NCI-H2081 treated with DMSO at 0.1 percent for 48 hours (cell line): ENCODE results near the gene PHKA1.
"Not testable (repeated sequence)": the region's sequence is repeated elsewhere in the genome, so short reads cannot be mapped to it uniquely, and the experiment has no call there.

Experiments used
- DNase-seq: peaks from one replicate; lab custom pipeline; 2025; lab: John Stamatoyannopoulos, UW

PHKA1 gene

DNA sequence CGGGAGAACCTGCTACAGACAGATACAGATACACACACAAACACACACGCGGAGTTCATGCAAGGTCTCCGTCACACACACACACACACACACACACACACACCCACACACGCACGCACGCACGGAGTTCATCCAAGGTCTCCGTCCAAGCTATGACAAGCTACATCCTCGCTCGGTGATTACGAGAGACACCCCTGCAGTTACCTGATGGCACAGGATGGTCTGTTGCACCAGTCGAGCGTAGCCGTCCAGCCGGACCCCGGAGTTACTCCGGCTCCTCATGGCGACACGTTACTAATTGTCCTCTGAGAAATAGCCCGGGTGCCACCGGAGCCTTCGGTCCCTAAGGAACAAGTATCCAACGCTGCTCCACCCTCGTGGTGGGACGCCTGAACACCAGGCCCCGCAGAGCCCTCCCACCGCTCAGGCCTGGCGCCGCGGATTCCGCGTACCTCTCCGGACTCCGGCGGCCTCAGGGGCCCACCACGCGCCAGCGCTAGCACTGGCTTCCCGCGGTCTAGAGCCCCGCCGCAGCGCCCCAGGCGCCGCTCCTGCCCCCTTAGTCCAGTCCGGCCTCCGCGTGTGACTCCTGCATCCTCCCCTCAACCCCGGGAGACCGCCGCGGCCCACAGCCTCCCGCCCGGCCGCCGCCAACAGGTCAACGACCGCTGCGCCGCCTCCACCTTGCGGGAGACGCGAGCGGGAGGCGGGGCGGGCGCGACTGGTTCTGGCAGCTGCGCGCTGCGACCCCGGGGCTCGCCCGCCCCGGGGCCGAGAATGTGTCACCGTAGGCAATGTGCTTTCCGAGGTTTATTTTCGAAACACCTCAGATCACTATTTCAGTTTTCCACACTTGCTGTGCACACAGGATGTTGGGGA lies at the start of gene PHKA1:
PHKA1 (minus strand) TSS at position 708 of the 879 bp plus-strand sequence; CDS start at position 282, 426 bp downstream.
- DNase-seq, result not testable (repeated sequence)

DNA sequence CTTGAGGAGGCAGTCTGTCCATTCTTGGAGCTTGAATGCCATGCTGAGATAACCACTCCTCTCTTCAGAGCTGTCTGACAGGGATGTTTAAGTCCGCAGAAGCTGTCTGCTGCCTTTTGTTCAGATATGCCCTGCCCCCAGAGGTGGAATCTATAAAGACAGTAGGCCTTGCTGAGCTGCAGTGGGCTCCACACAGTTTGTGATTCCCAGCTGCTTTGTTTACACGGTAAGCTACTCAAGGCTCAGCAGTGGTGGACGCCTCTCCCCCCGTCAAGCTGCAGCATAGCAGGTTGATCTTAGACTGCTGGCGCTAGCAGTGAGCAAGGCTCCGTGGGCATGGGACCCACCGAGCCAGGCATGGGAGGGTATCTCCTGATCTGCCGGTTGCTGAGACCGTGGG lies 46.3 kb upstream of the PHKA1 start:
- not testable (repeated sequence) for DNase-seq

DNA sequence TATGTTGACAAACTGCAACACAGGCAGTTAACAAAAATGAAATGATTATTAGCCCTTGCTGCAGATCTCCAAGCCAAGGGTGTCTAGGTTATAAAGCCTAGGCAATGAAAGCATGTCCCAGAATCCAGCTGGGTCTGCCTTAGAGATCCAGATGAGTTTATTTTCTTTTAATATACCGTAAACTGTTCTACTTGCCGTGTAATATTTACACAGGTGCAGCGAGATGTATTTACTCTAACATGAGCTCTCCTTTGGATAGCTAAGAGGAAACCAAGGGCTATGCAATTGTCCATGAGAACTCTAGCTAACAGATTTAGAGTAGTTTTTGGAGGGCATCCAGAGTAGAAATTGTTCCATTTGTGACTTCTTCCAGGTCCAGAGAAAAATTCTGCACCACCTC lies 34.4 kb upstream of the PHKA1 start:
- not testable (repeated sequence) for DNase-seq

DNA sequence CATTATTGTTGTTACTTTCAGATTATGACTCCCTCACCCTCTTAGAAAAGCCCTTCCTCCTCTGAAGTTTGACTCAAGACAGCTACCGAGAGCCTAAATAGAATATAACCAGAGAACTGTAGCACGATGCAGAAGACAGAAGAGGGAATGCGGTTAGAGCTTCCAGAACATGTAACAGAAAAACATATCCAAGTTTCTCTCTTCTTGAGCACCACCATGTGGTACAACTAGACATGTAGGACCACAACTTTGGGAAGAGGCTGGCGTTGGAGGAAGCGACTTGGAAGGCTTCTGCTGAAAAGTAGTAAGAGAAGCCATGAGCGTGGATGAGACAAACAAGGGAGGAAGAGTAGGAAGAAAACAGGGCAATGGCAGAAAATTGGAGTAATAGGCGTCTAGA lies 31.4 kb upstream of the PHKA1 start:
- DNase-seq, result not testable (repeated sequence)

DNA sequence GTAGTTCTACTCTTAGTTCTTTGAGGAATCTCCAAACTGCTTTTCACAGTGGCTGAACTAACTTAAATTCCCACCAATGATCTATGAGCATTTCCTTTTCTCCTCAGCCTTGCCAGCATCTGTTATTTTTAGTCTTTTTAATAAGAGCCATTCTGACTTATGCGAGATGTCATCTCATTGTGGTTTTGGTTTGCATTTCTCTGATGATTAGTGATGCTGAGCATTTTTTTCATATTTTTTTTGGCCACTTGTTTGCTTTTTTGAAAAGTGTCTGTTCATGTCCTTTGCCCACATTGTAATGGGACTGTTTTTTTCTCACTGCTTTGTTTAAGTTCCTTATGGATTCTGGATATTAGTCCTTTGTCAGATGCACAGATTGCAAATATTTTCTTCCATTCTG lies 21.5 kb upstream of the PHKA1 start:
- DNase-seq, result no peak

DNA sequence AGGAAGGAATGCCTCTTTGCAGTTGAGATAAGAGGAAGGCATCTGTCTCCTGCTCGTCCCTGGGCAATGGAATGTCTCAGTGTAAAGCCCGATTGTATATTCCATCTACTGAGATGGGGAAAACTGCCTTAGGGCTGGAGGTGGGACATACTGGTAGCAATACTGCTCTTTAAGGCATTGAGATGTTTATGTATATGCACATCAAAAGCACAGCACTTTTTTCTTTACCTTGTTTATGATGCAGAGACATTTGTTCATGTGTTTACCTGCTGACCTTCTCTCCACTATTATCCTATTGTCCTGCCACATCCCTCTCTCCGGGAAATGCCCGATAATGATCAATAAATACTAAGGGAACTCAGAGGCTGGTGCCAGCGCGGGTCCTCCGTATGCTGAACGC lies 19.5 kb upstream of the PHKA1 start:
- not testable (repeated sequence) for DNase-seq

DNA sequence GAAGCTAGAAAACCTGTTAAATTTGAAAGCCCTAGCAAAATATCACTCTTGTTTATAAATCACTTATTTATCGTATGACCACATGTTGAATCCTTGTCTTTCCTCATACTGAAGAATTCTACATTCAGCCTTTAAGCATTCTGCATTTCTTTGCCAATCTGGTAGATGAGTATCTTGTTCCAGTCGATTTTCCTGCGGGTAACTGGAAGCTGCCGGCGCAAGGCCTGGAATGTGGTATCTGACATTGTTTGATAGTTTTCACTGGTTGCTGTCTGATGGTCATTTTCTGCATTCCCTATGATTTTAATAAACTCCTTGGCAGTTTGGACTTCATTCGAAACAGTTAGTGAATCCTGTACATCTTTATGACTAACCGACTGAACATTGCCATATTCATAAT lies 13.7 kb upstream of the PHKA1 start:
- DNase-seq, result no peak

DNA sequence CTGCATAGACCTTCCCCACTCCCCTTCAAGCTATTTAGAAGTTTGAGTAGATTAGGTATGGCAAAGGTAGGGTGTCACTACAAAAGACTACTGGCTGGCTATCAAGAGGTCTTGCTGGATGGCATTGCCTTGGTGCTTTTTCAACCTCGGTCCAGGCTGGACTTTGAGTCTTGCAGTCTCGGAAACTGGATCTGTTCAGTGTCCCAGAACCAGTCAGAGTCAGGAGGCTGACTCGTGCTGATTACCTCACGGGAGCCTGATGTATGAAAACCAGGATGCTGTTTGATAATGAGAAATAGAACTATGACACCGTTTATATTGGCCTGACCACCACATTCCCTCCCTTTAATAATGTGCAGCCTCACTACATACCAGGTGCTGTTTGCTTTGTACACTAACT lies 2.7 kb upstream of the PHKA1 start:
- no peak for DNase-seq

DNA sequence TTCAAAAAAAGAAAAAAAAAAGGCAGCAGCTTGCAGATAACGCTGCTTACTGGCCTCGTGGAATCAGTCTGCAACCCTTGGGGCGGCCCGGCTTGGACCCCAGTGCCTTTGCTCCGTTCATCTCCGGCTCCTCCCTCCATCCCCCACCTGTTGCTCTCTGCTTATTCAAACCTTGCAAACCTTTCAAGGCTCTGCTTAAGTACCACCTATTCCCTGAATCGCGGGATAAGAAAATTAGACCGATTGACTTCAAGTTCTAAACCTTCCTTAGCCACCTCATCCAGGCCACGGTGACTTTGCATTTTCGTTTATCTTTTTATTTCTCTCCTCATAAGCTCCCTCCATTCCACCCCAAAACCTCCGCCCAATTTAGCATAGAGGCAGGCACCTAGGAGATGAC lies 1.4 kb upstream of the PHKA1 start:
- no peak for DNase-seq

DNA sequence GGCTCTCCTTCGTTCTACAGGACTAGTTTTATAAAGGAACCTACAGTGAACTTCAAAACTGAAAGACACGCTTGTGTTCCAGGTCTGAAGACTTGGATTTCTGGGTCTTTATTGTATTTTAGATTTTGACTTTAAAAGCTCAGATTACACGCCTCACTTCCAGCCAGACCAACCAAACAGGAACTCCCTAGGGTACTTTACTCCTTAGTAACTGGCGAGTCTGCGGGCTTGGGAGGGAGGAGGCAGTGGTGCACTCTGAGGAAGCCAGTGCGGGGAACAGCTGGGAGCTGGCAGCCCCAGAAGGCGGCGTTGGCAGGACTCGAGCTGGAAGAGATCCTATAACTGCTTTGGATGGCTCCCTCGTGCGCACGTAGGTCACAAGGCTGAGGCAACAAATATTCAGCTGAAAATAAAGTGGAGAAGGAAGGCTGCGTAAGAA lies 391 bp upstream of the PHKA1 start:
- DNase-seq, result peak; percentile 11

DNA sequence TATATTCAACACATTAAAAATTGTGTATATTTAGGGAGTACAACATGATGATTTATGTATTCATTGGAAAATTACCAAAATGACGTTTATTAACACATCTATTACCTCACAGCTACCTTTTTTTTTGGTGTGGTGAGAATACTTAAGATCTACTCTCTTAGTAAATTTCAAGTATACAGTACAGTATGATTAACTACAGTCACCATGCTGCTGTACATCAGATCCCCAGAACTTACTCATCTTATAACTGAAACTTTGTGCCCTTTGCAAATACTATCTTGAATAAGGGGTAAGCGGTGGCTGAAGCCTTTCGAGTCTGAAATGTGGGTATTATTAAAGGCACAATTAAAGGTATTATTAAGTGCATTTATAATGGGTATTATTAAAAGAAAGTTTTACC lies 976 bp downstream of the PHKA1 start:
- no peak for DNase-seq

DNA sequence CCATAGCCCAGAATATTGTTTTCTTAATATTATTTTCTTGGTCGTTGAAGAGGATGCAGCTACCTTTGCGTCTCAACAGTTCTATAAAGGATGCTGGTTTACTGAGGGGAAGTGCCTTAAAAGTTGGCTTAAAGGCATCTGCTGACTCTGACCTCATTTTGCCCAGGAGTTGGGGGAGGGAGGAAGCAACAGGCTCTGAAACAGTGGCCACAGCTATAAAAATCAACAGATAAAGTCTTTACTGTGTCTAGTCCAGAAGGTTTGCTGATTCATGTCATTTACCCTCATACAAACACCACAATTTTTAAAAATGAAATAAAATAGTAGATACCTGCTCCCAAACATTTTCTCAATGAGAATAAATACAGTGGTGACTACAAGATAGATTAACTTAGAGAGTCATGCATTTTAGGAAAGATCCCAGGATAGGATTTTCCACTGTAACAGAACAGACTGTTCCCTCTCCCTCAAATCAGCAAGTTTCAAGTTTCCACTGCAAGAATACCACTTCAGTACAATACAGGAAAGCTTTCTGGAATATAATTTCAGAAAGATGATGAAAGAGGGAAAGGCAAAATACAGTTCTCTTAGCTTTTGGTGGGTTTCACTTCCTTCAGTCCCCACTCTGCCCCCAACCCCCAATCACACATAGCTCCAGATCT lies 1.9 kb downstream of the PHKA1 start:
- no peak for DNase-seq

DNA sequence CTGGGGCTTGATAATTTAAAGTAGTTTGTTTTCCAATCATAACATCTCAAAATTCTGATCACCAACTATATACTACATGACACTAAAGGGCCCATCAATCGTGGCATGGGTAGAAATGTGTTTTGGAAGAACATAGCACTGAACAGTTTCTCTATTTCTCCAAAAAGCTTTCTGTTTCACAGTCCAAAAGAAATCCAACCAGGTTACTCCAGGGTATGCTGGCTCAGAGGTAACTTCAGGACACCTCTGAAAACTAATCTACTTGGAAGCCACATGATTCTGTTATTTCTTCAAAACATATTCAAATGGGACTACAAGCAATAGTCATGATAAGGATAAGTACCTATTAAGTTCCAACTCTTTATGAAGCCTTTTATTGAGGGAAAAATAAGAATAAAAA lies 8.3 kb downstream of the PHKA1 start:
- no peak for DNase-seq

DNA sequence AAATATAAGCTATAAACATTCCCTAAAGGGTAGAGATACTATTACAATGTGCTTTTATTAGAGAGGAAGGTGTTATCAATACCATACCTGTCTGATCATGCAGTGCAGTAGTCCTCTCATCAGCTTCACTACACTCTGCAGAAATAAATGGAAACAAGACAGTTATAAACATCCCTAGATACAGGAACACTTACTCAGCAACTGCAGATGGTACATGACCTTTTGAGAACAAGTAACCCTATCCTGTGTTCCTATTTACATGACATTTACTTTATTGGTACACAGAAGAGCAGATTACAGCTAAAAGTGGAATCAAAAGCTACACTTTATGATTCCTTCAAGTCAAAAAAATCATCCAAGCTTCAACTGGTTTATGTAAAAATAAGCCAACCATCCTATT lies 9.0 kb downstream of the PHKA1 start:
- DNase-seq, result no peak

DNA sequence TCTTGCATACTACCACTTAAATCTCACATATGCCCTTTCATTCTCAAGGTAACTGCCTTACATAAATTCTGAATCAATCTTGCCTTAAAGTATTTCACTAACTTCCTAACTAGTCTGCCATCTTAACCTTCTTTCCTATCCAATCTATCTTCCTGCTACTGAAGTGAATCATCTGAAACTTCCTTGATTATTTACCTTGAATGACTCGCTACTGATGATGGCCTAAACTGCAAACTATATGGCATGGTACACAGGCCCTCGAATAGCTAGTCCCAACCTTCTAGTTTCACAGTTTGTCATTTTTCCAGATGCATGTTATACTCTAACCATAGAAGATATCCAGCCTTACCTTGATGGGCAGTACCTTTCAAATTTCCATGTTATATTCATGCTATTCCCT lies 19.9 kb downstream of the PHKA1 start:
- DNase-seq, result no peak

DNA sequence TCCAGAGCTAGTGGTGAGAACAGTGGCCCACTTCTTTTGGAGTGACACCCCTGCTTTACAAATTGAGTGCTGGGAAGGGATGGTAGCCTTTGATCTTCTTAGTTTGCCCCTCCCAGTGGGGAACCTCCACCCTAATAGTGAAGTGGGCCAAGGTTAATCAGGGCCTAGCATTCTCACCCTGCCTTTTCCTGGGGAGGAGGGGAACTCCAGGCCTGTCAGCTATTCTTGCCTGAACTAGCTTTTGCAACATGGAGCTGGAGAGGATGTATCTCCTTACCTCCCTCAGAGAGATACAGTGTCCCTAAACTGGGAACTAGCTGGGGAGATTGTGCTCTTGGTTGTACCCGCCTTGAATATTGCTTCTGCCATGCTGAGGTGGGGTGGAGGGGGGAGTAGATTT lies 20.6 kb downstream of the PHKA1 start:
- DNase-seq, result no peak

DNA sequence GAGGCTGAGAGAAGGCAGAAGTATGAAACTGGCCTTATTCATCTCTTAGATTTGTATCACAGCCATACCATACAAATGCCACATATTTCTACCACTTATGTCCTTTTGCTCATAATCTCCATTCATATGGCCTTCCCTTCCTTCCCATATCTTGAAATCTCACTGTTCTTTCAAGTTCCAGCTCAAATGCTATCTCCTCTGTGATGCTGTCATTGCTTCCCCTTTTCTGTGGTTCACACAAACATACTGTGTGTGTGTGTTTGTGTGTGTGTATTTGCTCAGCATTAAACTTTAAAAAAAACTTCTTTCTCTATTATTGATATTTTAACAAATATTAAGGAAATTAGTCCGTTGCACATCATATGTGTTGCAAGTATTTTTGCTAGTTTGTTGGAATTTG lies 26.7 kb downstream of the PHKA1 start:
- no peak for DNase-seq

DNA sequence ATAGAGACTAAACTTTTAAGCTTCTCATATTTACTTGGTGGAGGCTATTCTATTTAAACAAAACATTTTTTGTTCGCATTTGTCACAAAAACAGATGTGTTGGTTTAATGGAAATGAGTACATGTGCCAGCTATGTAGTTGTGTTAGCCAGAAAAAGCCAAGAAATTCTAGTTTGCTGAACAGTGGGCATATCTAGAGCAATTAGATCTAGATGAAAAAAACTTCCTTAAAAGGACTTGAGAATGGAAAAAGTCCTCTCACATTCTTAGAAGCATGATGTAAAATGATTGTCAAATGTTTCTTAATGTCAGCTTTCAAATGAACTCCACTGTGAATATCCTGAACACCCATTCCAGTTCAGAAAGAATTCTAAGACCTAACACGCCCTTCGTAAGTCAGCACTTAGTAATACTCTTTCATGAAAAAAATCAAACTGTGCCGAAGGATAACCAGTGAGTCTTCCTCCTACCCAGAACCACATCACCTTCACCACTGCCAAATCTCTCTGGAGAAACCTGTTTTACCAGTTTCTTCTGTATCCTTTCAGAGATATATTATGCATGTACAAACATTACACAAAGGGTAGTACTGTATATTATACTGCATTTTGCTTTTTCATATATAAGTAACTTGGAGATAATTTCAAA lies 28.2 kb downstream of the PHKA1 start:
- DNase-seq, result no peak

DNA sequence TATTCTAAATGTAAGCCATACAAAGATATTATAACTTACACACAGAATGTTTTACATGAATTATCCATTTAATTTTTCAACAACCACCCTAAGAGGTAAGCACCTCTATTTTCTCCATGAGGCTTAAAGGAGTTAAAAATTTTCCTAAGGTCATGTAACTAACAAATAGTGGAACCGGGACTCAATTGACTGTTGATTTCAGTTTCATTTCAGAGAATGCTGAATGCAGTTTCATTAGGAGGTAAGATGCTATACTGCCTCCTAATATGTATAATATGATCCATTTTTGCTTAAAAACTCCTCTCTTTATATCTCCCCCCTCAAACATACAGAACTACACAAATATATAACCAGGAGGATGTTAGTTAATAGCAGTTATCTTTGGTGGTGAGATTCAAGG lies 29.1 kb downstream of the PHKA1 start:
- DNase-seq, result no peak

DNA sequence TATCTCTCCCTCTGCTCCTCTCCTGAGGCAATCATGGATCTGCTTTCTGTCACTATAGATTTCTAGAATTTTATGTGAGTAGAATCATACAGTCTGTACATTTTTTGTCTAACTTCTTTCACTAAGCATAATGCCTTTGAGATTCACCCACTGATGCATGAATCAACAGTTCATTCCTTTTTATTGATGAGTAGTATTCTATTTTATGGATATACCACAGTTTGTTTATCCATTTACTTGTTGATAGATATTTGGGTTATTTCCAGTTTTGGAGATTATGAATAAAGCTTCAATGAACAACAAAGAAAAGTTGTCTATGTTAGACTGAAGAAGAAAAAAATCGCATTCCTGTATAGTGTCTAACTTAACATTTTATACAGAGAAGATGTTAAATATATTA lies 30.5 kb downstream of the PHKA1 start:
- DNase-seq, result no peak

DNA sequence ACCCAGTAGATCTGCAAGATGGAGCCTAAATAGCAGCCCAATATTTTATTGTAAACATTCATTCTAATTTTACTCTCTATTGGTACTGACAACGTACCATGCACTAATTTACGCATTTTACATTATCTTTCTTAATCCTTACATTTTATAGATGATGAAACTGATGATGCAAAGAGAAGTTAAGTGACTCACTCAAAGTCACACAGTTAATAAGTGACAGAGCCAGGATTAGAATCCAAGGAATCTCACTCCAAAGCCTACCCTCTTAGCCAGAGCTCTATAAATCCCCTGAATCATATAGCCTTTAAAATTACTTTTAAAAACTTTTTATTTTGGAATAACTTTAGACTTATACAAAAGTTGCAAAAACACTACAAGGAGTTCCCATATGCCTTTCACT lies 37.6 kb downstream of the PHKA1 start:
- no peak for DNase-seq

DNA sequence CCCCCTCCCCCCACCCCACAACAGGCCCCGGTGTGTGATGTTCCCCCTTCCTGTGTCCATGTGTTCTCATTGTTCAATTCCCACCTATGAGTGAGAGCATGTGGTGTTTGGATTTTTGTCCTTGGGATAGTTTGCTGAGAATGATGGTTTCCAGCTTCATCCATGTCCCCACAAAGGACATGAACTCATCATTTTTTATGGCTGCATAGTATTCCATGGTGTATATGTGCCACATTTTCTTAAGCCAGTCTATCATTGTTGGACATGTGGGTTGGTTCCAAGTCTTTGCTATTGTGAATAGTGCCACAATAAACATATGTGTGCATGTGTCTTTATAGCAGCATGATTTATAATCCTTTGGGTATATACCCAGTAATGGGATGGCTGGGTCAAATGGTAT lies 40.2 kb downstream of the PHKA1 start:
- DNase-seq, result not testable (repeated sequence)

DNA sequence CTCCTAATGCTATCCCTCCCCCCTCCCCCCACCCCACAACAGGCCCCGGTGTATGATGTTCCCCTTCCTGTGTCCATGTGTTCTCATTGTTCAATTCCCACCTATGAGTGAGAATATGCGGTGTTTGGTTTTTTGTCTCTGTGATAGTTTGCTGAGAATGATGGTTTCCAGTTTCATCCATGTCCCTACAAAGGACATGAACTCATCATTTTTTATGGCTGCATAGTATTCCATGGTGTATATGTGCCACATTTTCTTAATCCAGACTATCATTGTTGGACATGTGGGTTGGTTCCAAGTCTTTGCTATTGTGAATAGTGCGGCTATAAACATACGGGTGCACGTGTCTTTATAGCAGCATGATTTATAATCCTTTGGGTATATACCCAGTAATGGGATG lies 44.6 kb downstream of the PHKA1 start:
- not testable (repeated sequence) for DNase-seq
